ENCODE results near the gene RPL11.
"Not testable (repeated sequence)": the region's sequence is repeated elsewhere in the genome, so short reads cannot be mapped to it uniquely, and the experiment has no call there.

The RPL11 gene

GRCh38 chr1:23691499-23692307 lies at the start of gene RPL11:
RPL11 (plus strand) TSS chr1:23691806; CDS start chr1:23691824, 18 bp downstream.
- peak; percentile 83 for DNase-seq

- DNase-seq = no peak
Measured at GRCh38 chr1:23643736-23644554, 47.7 kb upstream of the RPL11 start.

- no peak for DNase-seq
Measured at GRCh38 chr1:23644555-23644866, 47.1 kb upstream of the RPL11 start.

DNA sequence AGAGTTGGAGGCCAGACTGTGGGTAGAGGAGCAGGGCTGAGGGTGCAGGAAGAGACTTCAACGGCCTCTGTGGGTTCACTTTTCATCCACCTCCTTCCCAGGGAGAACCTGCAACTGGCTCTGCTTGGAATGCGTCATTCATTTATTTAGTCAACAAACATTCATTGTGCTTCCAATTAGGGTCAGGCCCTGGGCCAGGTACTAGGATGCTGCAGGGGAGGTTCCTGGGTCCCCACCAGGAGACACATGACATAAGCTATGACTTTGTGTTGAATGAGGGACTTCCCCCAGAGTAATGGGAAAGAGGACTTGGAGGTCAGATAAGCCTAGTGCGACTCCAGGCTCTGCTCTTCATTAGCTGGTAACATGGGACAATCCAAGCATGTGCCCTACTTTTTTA lies 46.3 kb upstream of the RPL11 start:
- no peak for DNase-seq

GRCh38 chr1:23646091-23646490 lies 45.5 kb upstream of the RPL11 start:
- no peak for DNase-seq

- DNase-seq = no peak
Measured at GRCh38 chr1:23646541-23646940, 45.1 kb upstream of the RPL11 start.

GRCh38 chr1:23648576-23648975 lies 43.0 kb upstream of the RPL11 start:
- no peak for DNase-seq

DNA sequence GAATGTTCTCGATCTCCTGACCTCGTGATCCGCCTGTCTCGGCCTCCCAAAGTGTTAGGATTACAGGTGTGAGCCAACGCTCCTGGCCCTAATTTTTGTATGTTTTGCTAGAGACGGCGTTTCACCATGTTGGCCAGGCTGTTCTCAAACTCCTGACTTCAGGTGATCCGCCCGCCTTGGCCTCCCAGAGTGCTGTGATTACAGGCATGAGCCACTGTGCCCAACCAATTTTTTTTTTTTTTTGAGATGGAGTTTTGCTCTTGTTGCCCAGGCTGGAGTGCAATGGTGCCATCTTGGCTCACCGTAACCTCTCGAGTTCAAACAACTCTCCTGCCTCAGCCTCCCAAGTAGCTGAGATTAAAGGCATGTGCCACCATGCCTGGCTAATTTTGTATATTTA lies 42.4 kb upstream of the RPL11 start:
- DNase-seq = not testable (repeated sequence)

DNA sequence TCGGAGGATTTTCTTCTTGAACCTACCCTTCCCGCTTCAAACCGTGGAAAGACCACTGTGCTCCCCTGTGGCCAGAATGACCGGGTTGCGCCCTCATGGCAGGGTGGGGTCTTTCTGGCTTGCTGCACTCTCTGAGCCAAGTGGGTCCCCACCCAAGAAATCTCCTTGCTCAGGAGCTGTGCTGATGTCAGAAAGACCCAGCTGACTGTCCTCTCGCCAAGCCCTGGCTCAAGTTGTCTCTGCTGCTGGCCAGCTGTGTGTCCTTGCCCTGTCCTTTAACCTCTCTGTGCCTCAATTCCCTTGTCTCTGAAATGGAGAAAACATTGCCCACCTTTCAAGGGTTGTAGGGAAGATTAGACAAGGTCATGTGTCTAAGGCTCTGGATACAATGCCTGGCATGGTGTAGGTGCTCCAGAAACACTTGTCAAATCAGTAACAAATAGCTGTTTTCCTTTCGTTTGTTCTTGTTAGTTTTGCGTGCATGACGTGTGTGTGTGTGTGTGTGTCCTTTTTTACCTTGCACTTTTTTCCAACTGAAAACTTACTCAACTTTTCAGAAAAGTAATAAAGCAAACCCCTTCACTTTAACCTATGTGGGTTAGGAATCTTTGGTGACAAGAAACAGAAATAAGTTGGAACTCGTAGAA lies 41.1 kb upstream of the RPL11 start:
- DNase-seq = no peak

DNA sequence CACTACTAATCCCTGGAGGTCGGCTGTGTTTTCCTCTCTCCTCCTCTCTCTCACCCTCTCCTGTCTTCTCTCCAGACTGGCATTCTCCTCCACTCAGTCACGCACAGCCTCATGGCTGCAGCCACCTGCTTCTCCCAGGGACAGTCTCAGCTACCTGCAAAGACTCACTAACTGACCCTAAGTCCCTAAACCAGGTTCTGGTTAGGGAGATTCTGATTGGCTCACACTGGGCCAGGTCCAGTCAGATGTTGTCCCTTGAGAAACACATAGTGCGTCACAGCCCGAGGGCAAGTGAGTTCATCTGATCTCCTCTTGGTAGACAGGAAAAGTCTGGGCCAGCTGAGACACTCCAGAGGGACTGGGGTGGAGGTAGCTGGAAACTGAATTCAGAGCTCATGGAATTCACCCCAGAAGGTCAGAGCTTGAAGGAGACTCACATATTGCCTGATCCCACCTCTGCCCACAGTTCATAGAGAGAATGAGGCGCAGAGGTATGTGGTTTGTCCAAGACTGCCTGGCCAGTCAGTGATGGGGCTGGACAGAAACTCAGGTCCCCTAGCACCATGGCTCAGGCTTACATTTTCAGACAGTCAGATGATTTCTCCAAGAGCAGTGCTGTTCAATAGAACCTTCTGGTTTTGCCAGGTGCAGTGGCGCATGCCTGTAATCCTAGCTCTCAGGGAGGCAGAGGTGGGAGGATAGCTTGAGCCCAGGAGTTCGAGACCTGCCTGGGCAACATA lies 40.4 kb upstream of the RPL11 start:
- no peak for DNase-seq

GRCh38 chr1:23657659-23658275 lies 33.8 kb upstream of the RPL11 start:
- DNase-seq = peak; percentile 44

GRCh38 chr1:23660671-23661070 lies 30.9 kb upstream of the RPL11 start:
- DNase-seq = no peak

- no peak for DNase-seq
Measured at GRCh38 chr1:23661887-23662286, 29.7 kb upstream of the RPL11 start.

DNA sequence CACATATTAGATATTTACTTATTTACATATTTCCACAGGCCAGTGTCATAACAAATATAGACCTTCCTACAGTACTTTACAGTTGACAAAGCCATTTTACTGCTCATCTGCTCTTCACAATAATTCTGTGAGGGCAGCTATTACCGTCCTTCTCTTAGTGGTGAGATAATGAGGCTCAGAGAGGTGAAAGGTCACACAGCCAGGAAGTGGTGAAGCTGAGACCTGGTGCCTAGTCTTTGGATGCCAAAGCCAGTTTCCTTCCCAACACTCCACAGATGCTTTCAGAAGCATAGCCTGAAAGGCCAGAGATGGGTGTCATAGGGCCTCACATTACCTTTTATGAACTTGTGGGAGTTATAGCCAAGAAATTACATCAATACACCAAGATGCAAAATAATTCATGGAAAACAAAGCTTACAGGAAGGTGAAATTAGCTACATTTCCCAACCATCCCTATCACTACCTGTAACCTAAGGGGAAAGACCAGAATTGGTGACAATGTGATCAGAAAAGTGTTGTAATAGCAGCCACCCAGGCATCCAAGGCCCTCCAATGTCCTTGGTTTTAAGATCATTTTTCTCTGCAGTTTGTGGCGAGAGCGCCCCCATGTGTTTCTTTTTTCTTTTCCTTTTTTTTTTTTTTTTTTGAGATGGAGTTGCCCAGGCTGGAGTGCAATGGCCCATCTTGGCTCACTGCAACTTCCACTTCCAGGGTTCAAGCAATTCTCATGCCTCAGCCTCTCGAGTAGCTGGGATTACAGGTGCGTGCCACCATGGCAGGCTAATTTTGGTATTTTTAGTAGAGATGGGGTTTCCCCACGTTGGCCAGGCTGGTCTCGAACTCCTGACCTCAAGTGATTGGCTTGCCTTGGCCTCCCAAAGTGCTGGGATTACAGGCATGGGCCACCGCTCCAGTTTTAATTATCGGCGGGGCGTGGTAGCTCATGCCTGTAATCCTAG lies 26.5 kb upstream of the RPL11 start:
- DNase-seq = no peak

DNA sequence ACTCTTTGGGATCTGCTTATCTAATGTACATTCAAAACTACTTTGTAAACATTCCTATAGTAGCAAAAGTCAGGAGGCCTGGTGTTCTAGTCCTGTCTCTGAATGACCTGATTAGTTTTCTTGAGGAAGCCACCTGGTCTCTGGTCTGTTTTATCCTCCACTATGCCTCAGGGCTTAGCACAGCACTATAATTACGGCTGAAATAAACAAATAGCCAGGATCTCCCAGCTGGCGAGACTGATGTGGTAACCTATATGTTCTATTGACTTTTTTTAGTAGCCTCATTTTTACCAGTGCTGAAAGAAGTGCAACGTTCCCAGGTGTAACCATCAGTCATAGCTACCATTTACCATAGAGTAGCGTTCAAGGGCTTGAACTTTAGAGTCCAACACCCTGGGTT lies 24.2 kb upstream of the RPL11 start:
- no peak for DNase-seq

DNA sequence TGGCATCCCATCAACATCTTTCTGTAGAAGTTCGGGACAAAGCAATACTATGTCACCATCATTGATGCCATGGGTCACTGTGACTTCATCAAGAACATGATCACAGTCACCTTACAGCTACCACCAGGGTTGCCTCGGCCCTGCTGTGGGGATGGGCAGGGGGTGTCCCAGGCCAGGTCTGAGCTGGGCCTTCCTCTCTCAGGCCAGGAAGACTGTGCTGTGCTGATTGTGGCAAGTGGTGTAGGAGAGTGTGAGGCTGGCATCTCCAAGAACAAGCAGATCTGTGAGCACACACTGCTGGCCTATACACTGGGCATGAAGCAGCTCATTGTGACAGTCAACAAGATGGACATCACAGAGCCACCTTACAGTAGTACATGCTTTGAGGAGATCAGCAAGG lies 20.9 kb upstream of the RPL11 start:
- DNase-seq = no peak

DNA sequence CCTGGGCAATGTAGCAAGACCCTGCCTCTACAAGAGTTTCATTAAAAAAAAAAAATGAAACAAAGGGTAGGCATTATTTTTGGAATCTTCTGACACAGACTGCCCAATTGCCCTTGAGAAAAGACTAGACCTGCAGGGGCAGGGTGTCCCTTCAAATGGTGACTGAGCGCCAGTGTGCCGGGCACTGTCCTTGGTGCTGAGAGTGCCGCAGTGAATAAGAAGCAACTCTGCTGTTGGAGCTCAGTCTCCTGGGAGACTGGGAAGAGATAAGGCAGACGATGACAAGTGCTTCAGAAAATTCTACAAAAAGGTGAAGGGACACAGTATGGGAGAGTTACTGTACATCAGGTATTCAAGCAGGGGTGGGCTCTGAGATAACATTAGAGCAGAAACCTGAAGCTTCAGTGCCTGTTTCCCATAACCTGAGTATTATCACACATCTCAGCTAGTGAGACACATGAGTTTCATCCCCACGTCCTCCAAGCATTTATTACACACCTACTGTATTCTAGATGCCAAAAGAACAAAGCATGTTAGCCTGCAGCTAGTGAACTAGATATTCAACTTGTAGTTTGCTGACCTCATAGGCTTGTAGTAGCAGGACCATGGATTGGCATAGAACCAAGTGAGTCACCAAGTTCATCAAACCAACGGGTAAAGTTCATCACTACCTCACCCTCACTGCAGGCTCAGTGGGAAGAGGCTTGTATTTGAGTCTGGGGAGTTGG lies 18.4 kb upstream of the RPL11 start:
- no peak for DNase-seq

GRCh38 chr1:23679815-23680214 lies 11.8 kb upstream of the RPL11 start:
- no peak for DNase-seq

DNA sequence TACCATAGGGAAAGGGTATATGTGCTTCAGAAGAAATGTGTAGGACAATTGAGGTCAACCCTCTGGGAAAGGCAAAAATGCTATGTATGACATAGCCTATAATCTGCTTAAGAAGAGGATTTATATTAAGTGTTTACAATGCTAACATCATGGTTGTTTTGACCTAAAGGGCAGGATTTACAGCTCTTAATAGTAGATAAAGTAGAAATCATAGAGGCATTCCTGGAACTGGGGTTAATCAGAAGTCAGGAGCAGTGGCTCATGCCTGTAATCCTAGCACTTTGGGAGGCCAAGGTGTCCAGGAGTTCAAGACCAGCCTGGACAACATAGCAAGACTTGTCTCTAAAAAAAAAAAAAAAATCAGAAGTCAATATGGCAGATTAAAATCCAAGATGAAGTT lies 8.7 kb upstream of the RPL11 start:
- no peak for DNase-seq

- DNase-seq = no peak
Measured at GRCh38 chr1:23684415-23684814, 7.2 kb upstream of the RPL11 start.

DNA sequence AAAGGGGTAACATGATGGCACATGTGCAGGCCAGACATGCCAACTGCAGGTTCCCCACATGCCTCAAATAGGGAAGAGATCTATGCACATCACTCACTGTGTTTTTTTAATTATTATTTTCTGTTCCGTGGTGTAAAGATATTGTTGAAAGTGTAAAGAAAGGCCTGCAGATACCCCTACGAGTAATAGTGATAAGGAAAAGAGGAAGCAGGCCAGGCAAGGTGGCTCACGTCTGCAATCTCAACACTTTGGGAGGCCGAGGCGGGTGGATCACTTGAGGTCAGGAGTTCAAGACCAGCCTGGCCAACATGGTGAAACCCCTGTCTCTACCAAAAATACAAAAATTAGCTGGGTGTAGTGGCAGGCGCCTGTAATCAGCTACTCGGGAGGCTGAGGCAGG lies 6.4 kb upstream of the RPL11 start:
- DNase-seq = not testable (repeated sequence)

Data from activated T-cell treated with anti-CD3 and anti-CD28 coated beads, Interleukin-2, amount 50 U/mL, for 1 hour (primary cell).